ENCODE results near the gene MYO16. TPM values are rescaled to one million over a fixed set of nuclear protein-coding genes. Genes with fewer than 3 reads are reported as not detected.

The MYO16 gene
- total and polyA plus RNA-seq, 4 donors: 0.48 TPM; not detected in 3

DNA sequence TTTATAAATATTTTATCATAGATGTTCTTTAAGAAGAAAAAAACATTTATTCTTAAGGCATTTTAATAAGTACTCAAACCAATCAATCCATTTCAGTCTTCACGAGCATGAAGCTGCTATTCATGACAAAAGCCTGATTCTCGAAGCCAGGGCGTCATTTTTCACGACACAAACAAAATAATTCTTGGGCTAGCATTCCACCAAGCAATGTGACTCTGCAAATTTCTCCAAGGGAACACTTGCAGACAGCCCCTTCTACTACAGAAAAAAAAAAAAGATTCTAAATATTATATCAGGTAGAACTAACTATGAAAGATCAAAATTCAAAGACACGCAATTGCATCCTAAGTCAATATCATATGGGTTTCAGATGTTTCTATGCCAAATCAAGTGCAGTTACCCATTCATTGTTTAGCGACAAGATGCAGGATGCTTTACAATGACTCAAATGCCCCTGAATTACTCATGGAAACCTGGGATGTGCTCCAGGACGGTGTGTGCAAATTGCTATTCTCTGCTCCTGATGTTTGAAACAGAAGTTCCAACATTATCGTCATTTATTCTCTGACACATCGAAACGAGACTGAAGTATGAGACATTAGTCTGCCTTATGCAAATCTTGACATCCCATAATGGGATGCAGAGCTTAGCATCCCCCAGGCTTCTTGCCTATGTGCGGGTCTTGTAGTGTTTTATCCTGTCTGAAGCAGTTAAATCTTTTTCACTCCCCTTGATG, 517.7 kb downstream of the MYO16 start:
- ATAC-seq (ENCODE audit: low FRiP score) (no peak), DNase-seq (no peak)
- H3K4me1 ChIP-seq (ENCODE audit: control insufficient read depth in 1 of 2, insufficient read depth in 2 of 2, low read length in 2 of 2): no peaks in the 10 kb centered on the region
- H3K4me3 ChIP-seq (ENCODE audit: low read length in 2 of 2): no peak overlapping the region
- 53 to 88% methylated on average over 11 of the region's 11 CpGs for WGBS, 2 donors
- H3K27me3 ChIP-seq (ENCODE audit: control insufficient read depth in 1 of 2, insufficient read depth in 2 of 2, low read length in 1 of 2): no peaks in the 10 kb centered on the region
- H3K36me3 ChIP-seq (ENCODE audit: control insufficient read depth in 1 of 2, insufficient read depth in 2 of 2, low read length in 1 of 2): no peaks in the 10 kb centered on the region
- intact Hi-C loops (cut with DNase I): loop anchor here (5.0 kb wide), 2 partner anchors 635 to 960 kb away; no protein-coding TSS in a partner anchor
- no peaks in the 10 kb centered on the region for H3K9me3 ChIP-seq (ENCODE audit: control insufficient read depth, low read length)
- no peak overlapping the region for H3K27ac ChIP-seq (ENCODE audit: low read depth in 1 of 2, low read length in 2 of 2)

DNA sequence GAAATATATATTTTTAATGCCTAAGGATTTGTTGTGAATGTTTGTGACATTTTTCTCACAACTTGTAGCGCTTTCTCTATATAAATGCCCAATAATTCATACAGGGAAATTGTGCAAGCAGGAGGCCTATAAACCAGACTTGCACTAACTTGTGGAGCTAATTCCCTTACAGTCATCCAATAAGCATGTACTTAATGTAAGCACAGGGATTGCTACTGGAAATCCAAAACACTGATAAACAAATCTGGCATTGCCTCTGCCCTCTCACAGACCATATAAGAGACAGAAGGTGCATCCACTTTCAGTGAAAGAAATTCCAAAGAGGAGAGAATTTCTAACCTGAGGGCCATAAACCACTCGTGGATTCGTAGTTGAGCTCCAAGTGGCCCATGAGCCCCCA, 518.8 kb downstream of the MYO16 start:
- intact Hi-C loops (cut with DNase I): loop anchor here (5.0 kb wide), 2 partner anchors 634 to 959 kb away; no protein-coding TSS in a partner anchor
- Histone ChIP-seq H3K36me3 (ENCODE audit: control insufficient read depth in 1 of 2, insufficient read depth in 2 of 2, low read length in 1 of 2) (no peaks in the 10 kb centered on the region), H3K27me3 (ENCODE audit: control insufficient read depth in 1 of 2, insufficient read depth in 2 of 2, low read length in 1 of 2) (no peaks in the 10 kb centered on the region), H3K4me3 (ENCODE audit: low read length in 2 of 2) (no peak overlapping the region), H3K9me3 (ENCODE audit: control insufficient read depth, low read length) (no peaks in the 10 kb centered on the region), H3K4me1 (ENCODE audit: control insufficient read depth in 1 of 2, insufficient read depth in 2 of 2, low read length in 2 of 2) (no peaks in the 10 kb centered on the region), H3K27ac (ENCODE audit: low read depth in 1 of 2, low read length in 2 of 2) (no peak overlapping the region)
- ATAC-seq (ENCODE audit: low FRiP score): no peak
- DNase-seq: no peak
- whole genome bisulfite sequencing, 2 donors: 94 to 95% methylated on average over 3 of the region's 3 CpGs

DNA sequence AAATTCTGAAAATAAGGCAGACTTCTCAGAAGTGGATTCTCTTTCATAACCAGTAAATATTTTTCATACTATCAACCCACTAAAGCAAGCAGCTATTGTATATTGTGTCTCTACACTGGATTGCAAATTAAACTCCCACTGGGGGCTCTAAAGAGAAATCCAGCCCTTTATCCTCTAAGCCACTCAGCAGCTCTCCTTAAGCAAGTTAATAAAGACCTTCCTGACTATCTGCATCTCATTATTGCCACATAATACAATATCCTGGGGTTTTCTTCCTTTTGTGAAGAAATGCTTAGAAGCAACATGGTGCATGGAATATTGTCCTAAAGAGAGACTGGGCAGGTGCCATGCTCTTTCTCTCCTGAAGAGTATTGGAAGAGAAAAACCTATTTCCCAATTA, 521.3 kb downstream of the MYO16 start:
- Histone ChIP-seq H3K4me1 (ENCODE audit: control insufficient read depth in 1 of 2, insufficient read depth in 2 of 2, low read length in 2 of 2) (peaks cover 3 to 5% of the 10 kb centered on the region in 2 donors), H3K27ac (ENCODE audit: low read depth in 1 of 2, low read length in 2 of 2) (no peak overlapping the region), H3K4me3 (ENCODE audit: low read length in 2 of 2) (no peak overlapping the region), H3K36me3 (ENCODE audit: control insufficient read depth in 1 of 2, insufficient read depth in 2 of 2, low read length in 1 of 2) (no peaks in the 10 kb centered on the region), H3K9me3 (ENCODE audit: control insufficient read depth, low read length) (no peaks in the 10 kb centered on the region), H3K27me3 (ENCODE audit: control insufficient read depth in 1 of 2, insufficient read depth in 2 of 2, low read length in 1 of 2) (no peaks in the 10 kb centered on the region)
- DNase-seq (no peak), ATAC-seq (ENCODE audit: low FRiP score) (no peak)
- intact Hi-C loops (cut with DNase I): loop anchor here in 1 of 2 donors (10.0 kb wide), 2 partner anchors 194 to 304 kb away; no protein-coding TSS in a partner anchor

DNA sequence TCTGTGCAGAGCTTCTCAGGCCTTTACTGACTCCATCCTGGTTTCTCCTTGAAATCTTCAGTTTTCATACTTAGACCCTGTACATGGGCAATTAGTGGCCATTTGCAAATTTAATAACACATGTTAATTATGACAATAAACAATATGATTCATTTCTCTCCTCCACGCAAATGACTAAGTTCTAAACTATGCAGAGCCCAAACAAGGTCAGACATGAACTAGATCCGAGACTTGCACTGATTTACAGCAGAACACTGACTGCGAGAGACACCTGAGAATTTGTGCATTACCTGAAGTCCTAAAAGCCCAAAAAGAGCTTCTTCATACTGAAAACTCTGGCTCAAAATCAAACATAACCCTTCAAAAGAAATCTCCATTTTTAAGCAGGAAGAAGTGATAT, 521.8 kb downstream of the MYO16 start:
- Histone ChIP-seq H3K27ac (ENCODE audit: low read depth in 1 of 2, low read length in 2 of 2) (no peak overlapping the region), H3K9me3 (ENCODE audit: control insufficient read depth, low read length) (no peaks in the 10 kb centered on the region), H3K4me1 (ENCODE audit: control insufficient read depth in 1 of 2, insufficient read depth in 2 of 2, low read length in 2 of 2) (peaks cover 3 to 5% of the 10 kb centered on the region in 2 donors), H3K36me3 (ENCODE audit: control insufficient read depth in 1 of 2, insufficient read depth in 2 of 2, low read length in 1 of 2) (no peaks in the 10 kb centered on the region), H3K4me3 (ENCODE audit: low read length in 2 of 2) (no peak overlapping the region), H3K27me3 (ENCODE audit: control insufficient read depth in 1 of 2, insufficient read depth in 2 of 2, low read length in 1 of 2) (no peaks in the 10 kb centered on the region)
- WGBS, 2 donors: 90% methylated on average over 3 of the region's 3 CpGs
- no peak for ATAC-seq (ENCODE audit: low FRiP score)
- DNase-seq: no peak
- intact Hi-C loops (cut with DNase I): loop anchor here in 1 of 2 donors (10.0 kb wide), 2 partner anchors 194 to 304 kb away; no protein-coding TSS in a partner anchor

DNA sequence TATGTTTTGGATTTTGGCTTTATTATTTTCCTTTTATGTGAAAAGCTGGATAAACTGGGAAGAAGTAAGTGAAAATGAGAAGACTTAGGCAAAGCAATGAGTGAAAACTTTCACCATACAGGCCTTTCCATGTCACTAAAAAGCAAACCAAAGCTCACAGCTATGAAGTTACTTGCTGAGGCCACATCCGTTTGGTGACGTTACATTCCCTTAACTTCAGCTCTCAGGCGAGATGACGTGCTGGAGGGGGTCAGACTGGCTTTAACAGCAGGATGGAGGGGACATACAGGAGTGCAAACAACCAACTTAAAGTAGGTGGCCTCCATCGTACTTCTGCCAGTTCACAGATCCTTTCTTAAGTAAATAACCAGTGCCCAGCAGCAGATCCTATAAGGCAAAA, 522.3 kb downstream of the MYO16 start:
- WGBS, 2 donors: 91 to 92% methylated on average over 5 of the region's 5 CpGs
- Histone ChIP-seq H3K4me1 (ENCODE audit: control insufficient read depth in 1 of 2, insufficient read depth in 2 of 2, low read length in 2 of 2) (peaks cover 3 to 5% of the 10 kb centered on the region in 2 donors), H3K4me3 (ENCODE audit: low read length in 2 of 2) (no peak overlapping the region), H3K27ac (ENCODE audit: low read depth in 1 of 2, low read length in 2 of 2) (no peak overlapping the region), H3K27me3 (ENCODE audit: control insufficient read depth in 1 of 2, insufficient read depth in 2 of 2, low read length in 1 of 2) (no peaks in the 10 kb centered on the region), H3K36me3 (ENCODE audit: control insufficient read depth in 1 of 2, insufficient read depth in 2 of 2, low read length in 1 of 2) (no peaks in the 10 kb centered on the region), H3K9me3 (ENCODE audit: control insufficient read depth, low read length) (no peaks in the 10 kb centered on the region)
- intact Hi-C loops (cut with DNase I): loop anchor here in 1 of 2 donors (10.0 kb wide), 2 partner anchors 193 to 303 kb away; no protein-coding TSS in a partner anchor
- DNase-seq (no peak), ATAC-seq (ENCODE audit: low FRiP score) (no peak)

DNA sequence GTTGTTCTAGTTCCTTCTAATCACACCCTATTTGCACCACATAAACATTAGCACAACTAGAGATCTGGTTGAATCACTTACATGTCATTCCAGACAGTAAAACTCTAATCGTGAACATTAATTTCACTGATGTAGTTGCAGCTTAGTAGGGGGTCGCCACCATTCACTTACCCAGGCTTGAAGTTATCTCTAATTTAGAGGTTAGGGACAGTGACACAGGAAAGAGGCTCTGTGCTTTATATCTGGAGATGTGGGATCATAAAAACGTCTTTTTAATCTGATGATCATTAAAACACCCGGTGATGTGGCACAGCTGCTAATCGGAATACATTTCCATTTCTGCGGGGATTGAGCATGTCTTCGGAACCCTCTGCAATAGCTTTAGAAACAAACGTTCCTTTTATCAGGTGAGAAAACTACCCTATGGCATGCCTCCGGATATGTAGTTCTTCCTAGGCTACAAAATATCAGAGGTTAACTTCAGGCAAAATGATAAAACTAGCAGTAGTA, 523.0 kb downstream of the MYO16 start:
- Histone ChIP-seq H3K27me3 (ENCODE audit: control insufficient read depth in 1 of 2, insufficient read depth in 2 of 2, low read length in 1 of 2) (no peaks in the 10 kb centered on the region), H3K36me3 (ENCODE audit: control insufficient read depth in 1 of 2, insufficient read depth in 2 of 2, low read length in 1 of 2) (no peaks in the 10 kb centered on the region), H3K9me3 (ENCODE audit: control insufficient read depth, low read length) (no peaks in the 10 kb centered on the region), H3K4me3 (ENCODE audit: low read length in 2 of 2) (no peak overlapping the region), H3K4me1 (ENCODE audit: control insufficient read depth in 1 of 2, insufficient read depth in 2 of 2, low read length in 2 of 2) (peaks cover 3 to 7% of the 10 kb centered on the region in 2 donors), H3K27ac (ENCODE audit: low read depth in 1 of 2, low read length in 2 of 2) (no peak overlapping the region)
- intact Hi-C loops (cut with DNase I): loop anchor here in 1 of 2 donors (10.0 kb wide), 2 partner anchors 192 to 302 kb away; no protein-coding TSS in a partner anchor
- no peak for ATAC-seq (ENCODE audit: low FRiP score)
- no peak for DNase-seq
- 92 to 93% methylated on average over 9 of the region's 9 CpGs for WGBS, 2 donors

DNA sequence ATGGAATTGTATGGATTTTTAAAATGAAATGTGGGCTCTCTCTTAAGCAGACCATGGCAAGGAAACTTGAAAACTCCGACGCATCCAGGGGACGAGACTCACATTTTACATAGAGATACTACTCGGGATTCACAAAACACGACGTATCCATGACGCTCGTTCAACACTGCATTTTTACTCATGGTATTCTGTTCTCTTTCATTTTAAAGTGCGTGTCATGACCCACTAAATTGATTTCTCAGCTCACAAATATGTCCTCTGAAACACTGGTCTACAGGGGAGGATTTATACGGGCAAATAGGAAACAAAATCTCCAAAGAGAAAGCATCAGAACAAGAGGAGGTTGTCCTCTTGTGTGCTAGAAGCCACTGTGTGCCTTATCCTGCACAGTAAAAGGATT, 523.5 kb downstream of the MYO16 start:
- no peak for ATAC-seq (ENCODE audit: low FRiP score)
- Histone ChIP-seq H3K4me1 (ENCODE audit: control insufficient read depth in 1 of 2, insufficient read depth in 2 of 2, low read length in 2 of 2) (peaks cover 3 to 7% of the 10 kb centered on the region in 2 donors), H3K36me3 (ENCODE audit: control insufficient read depth in 1 of 2, insufficient read depth in 2 of 2, low read length in 1 of 2) (no peaks in the 10 kb centered on the region), H3K9me3 (ENCODE audit: control insufficient read depth, low read length) (no peaks in the 10 kb centered on the region), H3K27ac (ENCODE audit: low read depth in 1 of 2, low read length in 2 of 2) (no peak overlapping the region), H3K27me3 (ENCODE audit: control insufficient read depth in 1 of 2, insufficient read depth in 2 of 2, low read length in 1 of 2) (no peaks in the 10 kb centered on the region), H3K4me3 (ENCODE audit: low read length in 2 of 2) (no peak overlapping the region)
- 96% methylated on average over 10 of the region's 10 CpGs for WGBS, 2 donors
- no peak for DNase-seq
- intact Hi-C loops (cut with DNase I): loop anchor here in 1 of 2 donors (10.0 kb wide), 2 partner anchors 192 to 302 kb away; no protein-coding TSS in a partner anchor

DNA sequence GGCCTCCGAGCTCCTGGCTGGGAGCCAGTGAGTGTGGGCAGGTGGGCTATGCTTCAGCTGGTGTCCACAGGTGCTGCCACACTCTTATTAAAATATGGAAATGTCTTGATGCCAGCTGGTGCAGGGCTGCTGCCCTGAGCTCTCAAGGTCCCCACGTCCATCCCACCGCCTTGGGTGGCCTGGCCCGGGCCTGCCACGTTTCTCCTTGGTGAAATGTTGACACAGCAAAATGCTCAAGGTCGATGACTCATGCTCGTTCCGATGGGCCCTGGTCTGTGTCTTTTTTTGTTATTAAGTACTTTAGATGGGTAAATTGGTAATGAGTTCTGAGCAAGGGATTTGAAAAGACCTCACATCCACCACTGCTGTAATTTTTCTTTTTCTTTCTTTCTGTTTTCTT, 524.7 kb downstream of the MYO16 start:
- Histone ChIP-seq H3K36me3 (ENCODE audit: control insufficient read depth in 1 of 2, insufficient read depth in 2 of 2, low read length in 1 of 2) (no peaks in the 10 kb centered on the region), H3K4me3 (ENCODE audit: low read length in 2 of 2) (no peak overlapping the region), H3K9me3 (ENCODE audit: control insufficient read depth, low read length) (no peaks in the 10 kb centered on the region), H3K27me3 (ENCODE audit: control insufficient read depth in 1 of 2, insufficient read depth in 2 of 2, low read length in 1 of 2) (no peaks in the 10 kb centered on the region), H3K27ac (ENCODE audit: low read depth in 1 of 2, low read length in 2 of 2) (no peak overlapping the region), H3K4me1 (ENCODE audit: control insufficient read depth in 1 of 2, insufficient read depth in 2 of 2, low read length in 2 of 2) (peaks cover 3 to 7% of the 10 kb centered on the region in 2 donors)
- no peak for DNase-seq
- WGBS, 2 donors: 45 to 52% methylated on average over 8 of the region's 8 CpGs
- intact Hi-C loops (cut with DNase I): loop anchor here in 1 of 2 donors (10.0 kb wide), 2 partner anchors 191 to 301 kb away; no protein-coding TSS in a partner anchor
- no peak for ATAC-seq (ENCODE audit: low FRiP score)

Data from aorta (tissue), 5 donors.